MM.1S (cell line): ENCODE measurements around the gene MKNK1.

Source experiments
- DNase-seq: peaks from one replicate; pipeline ENCODE4 v3.0.0-alpha.2; 2015
- H2AFZ ChIP-seq: fragments of 300-600 bp; sonication (generic); 2 replicates; pipeline ENCODE4 v1.6.0; 2016; ENCODE audit warnings: antibody characterized with exemption, low read length
- H3F3A ChIP-seq: fragments of 300-600 bp; sonication (generic); 2 replicates; pipeline ENCODE4 v1.6.1; 2016; ENCODE audit warnings: mild to moderate bottlenecking, antibody characterized with exemption, low read length, moderate library complexity, mixed read lengths; ENCODE audit not compliant: insufficient read depth
- H3K27ac ChIP-seq: fragments of 300-600 bp; sonication (generic); 2 replicates; pipeline ENCODE4 v1.5.1; 2016; ENCODE audit warnings: mild to moderate bottlenecking, low read length
- H3K27me3 ChIP-seq: fragments of 300-600 bp; sonication (generic); replicated peaks from 2 replicates; pipeline ENCODE4 v1.6.0; 2016; ENCODE audit warnings: low read length; ENCODE audit not compliant: insufficient read depth
- H3K36me3 ChIP-seq: fragments of 300-600 bp; sonication (generic); replicated peaks from 2 replicates; pipeline ENCODE4 v1.6.1; 2016; ENCODE audit warnings: mild to moderate bottlenecking, low read length, mixed read lengths; ENCODE audit not compliant: insufficient read depth
- H3K4me1 ChIP-seq: fragments of 300-600 bp; sonication (generic); 2 replicates; pipeline ENCODE4 v1.6.1; 2016; ENCODE audit warnings: low read length, mixed read lengths
- H3K4me2 ChIP-seq: fragments of 300-600 bp; sonication (generic); 2 replicates; pipeline ENCODE4 v1.6.0; 2016; ENCODE audit warnings: low read depth, low read length
- H3K4me3 ChIP-seq: fragments of 300-600 bp; sonication (generic); 2 replicates; pipeline ENCODE4 v1.5.1; 2016; ENCODE audit warnings: low read length, mixed read lengths
- H3K79me2 ChIP-seq: fragments of 300-600 bp; sonication (generic); 2 replicates; pipeline ENCODE4 v1.6.1; 2016; ENCODE audit warnings: mixed run types, low read length, mixed read lengths
- H3K9ac ChIP-seq: fragments of 300-600 bp; sonication (generic); 2 replicates; pipeline ENCODE4 v1.6.1; 2016; ENCODE audit warnings: low read length, mixed read lengths
- H3K9me2 ChIP-seq: fragments of 300-600 bp; sonication (generic); replicated peaks from 2 replicates; pipeline ENCODE4 v1.6.1; 2016; ENCODE audit warnings: mild to moderate bottlenecking, low read length, mixed read lengths; ENCODE audit not compliant: insufficient read depth
- H3K9me3 ChIP-seq: fragments of 300-600 bp; sonication (generic); replicated peaks from 2 replicates; pipeline ENCODE4 v1.6.1; 2016; ENCODE audit warnings: mild to moderate bottlenecking, low read length, mixed read lengths; ENCODE audit not compliant: insufficient read depth
- H4K20me1 ChIP-seq: fragments of 300-600 bp; sonication (generic); 2 replicates; pipeline ENCODE4 v1.6.1; 2016; ENCODE audit warnings: mild to moderate bottlenecking, low read length, moderate library complexity, mixed read lengths; ENCODE audit not compliant: insufficient read depth
- CTCF ChIP-seq: fragments of 300-600 bp; sonication (generic); IDR thresholded peaks from 2 replicates; pipeline ENCODE4 v1.5.1; 2016; ENCODE audit warnings: antibody characterized with exemption, low read length, mixed read lengths
- EZH2 ChIP-seq: fragments of 300-600 bp; sonication (generic); optimal IDR thresholded peaks from 2 replicates; pipeline ENCODE3; 2017; ENCODE audit warnings: low read depth, mild to moderate bottlenecking, antibody characterized with exemption, low read length, mixed read lengths
- EZH2phosphoT487 ChIP-seq: fragments of 300-600 bp; sonication (generic); IDR thresholded peaks from 2 replicates; pipeline ENCODE4 v1.6.1; 2018; ENCODE audit warnings: antibody characterized with exemption, low read length

The MKNK1 gene

GRCh38 chr1:46528297-46528955 is 75.6 kb downstream of the MKNK1 start:
- Histone ChIP-seq H3K9ac (no peak overlapping the region), H3K9me3 (no peaks in the 10 kb centered on the region), H3K27me3 (peaks cover 45% of the 10 kb centered on the region), H2AFZ (no peak overlapping the region), H3F3A (no peaks in the 10 kb centered on the region), H3K4me1 (no peaks in the 10 kb centered on the region), H3K27ac (no peak overlapping the region), H3K4me2 (no peak overlapping the region), H3K9me2 (no peaks in the 10 kb centered on the region), H3K79me2 (no peaks in the 10 kb centered on the region), H4K20me1 (no peaks in the 10 kb centered on the region), H3K36me3 (no peaks in the 10 kb centered on the region), H3K4me3 (no peak overlapping the region)
- no peak for TF ChIP-seq EZH2
- TF ChIP-seq CTCF, result no peak
- TF ChIP-seq EZH2phosphoT487, result no peak
- DNase-seq, result no peak

- TF ChIP-seq CTCF, result peak; percentile 94
- no peak for TF ChIP-seq EZH2phosphoT487
- Histone ChIP-seq H2AFZ (no peak overlapping the region), H3K27ac (no peak overlapping the region), H3K4me1 (no peaks in the 10 kb centered on the region), H3K79me2 (no peaks in the 10 kb centered on the region), H3K4me2 (no peak overlapping the region), H3K9ac (no peak overlapping the region), H3K36me3 (no peaks in the 10 kb centered on the region), H3K9me2 (no peaks in the 10 kb centered on the region), H4K20me1 (no peaks in the 10 kb centered on the region), H3K4me3 (no peak overlapping the region), H3F3A (no peaks in the 10 kb centered on the region), H3K9me3 (no peaks in the 10 kb centered on the region), H3K27me3 (peaks cover 42% of the 10 kb centered on the region)
- peak; percentile 62 for DNase-seq
Measured at GRCh38 chr1:46527474-46528296, 76.4 kb downstream of the MKNK1 start.

- H3K4me2 ChIP-seq, result no peak overlapping the region
- no peak overlapping the region for H3K27ac ChIP-seq
- no peak overlapping the region for H3K9ac ChIP-seq
- no peaks in the 10 kb centered on the region for H3F3A ChIP-seq
- H2AFZ ChIP-seq, result no peak overlapping the region
- H3K9me2 ChIP-seq, result no peaks in the 10 kb centered on the region
- no peak for DNase-seq
- H3K27me3 ChIP-seq, result peaks cover 35% of the 10 kb centered on the region
- H3K4me1 ChIP-seq, result no peaks in the 10 kb centered on the region
- no peaks in the 10 kb centered on the region for H4K20me1 ChIP-seq
- TF ChIP-seq CTCF, result no peak
- no peak for TF ChIP-seq EZH2
- TF ChIP-seq EZH2phosphoT487, result no peak
- no peaks in the 10 kb centered on the region for H3K9me3 ChIP-seq
- H3K4me3 ChIP-seq, result no peak overlapping the region
- no peaks in the 10 kb centered on the region for H3K79me2 ChIP-seq
- H3K36me3 ChIP-seq, result no peaks in the 10 kb centered on the region
Measured at GRCh38 chr1:46526691-46527291, 77.3 kb downstream of the MKNK1 start.
